Activated naive CD4-positive, alpha-beta T cell treated with anti-CD3 and anti-CD28 coated beads, Interleukin-2, amount 50 U/mL, for 24 hours (primary cell): ENCODE data around the gene FNDC11.

ENCODE experiments used
- H3K27ac Mint-ChIP-seq: one replicate; pipeline ENCODE4 v1.8.0; 2021; ENCODE audit warnings: mild to moderate bottlenecking, mixed read lengths
- H3K27me3 Mint-ChIP-seq: one replicate; pipeline ENCODE4 v1.8.0; 2021; ENCODE audit warnings: mixed read lengths
- H3K36me3 Mint-ChIP-seq: one replicate; pipeline ENCODE4 v1.8.0; 2021; ENCODE audit warnings: mixed read lengths
- H3K4me1 Mint-ChIP-seq: one replicate; pipeline ENCODE4 v1.8.0; 2021; ENCODE audit warnings: mixed read lengths
- H3K4me3 Mint-ChIP-seq: one replicate; pipeline ENCODE4 v1.8.0; 2021; ENCODE audit warnings: mild to moderate bottlenecking, mixed read lengths
- H3K9me3 Mint-ChIP-seq: one replicate; pipeline ENCODE4 v1.8.0; 2021; ENCODE audit warnings: mixed read lengths

The FNDC11 gene

GRCh38 chr20:63602321-63602720 lies 48.4 kb downstream of the FNDC11 start:
- H3K27ac Mint-ChIP-seq, result no peak overlapping the region

More at GRCh38 chr20:63602321-63602720, 48.4 kb downstream of the FNDC11 start:
- Mint-ChIP-seq H3K27me3 (no peaks in the 10 kb centered on the region), H3K4me3 (no peak overlapping the region), H3K36me3 (peaks cover 10% of the 10 kb centered on the region), H3K4me1 (peaks cover 8% of the 10 kb centered on the region), H3K9me3 (no peaks in the 10 kb centered on the region)
